ENCODE measurements around the gene JOSD2. TPM values are rescaled to one million over a fixed set of nuclear protein-coding genes. Genes with fewer than 3 reads are reported as not detected.
A peak's percentile ranks its signal among the peaks of the same experiment; 100 is the strongest.

Gene JOSD2
- total RNA-seq, 2 donors from 2014 or later, result 12.1 to 13.7 TPM

- H3K4me3 Mint-ChIP-seq, result no peak overlapping the region
- WGBS, 2 experiments (ENCODE audit: insufficient coverage in 1 of 2, insufficient read length in 1 of 2), result 93 to 95% methylated on average over 67 to 84 of the region's 87 CpGs
Measured at GRCh38 chr19:50518091-50519005, 7.4 kb upstream of the JOSD2 start.

GRCh38 chr19:50517704-50518075, 6.7 kb upstream of the JOSD2 start:
- 89 to 95% methylated on average over 24 to 37 of the region's 37 CpGs for WGBS, 2 experiments (ENCODE audit: insufficient coverage in 1 of 2, insufficient read length in 1 of 2)

More at GRCh38 chr19:50518091-50519005, 7.4 kb upstream of the JOSD2 start:
- Mint-ChIP-seq H3K27ac (no peak overlapping the region), H3K9me3 (peaks cover 5% of the 10 kb centered on the region), H3K4me1 (no peaks in the 10 kb centered on the region), H3K36me3 (ENCODE audit: low read depth) (no peaks in the 10 kb centered on the region), H3K27me3 (ENCODE audit: insufficient read depth) (peaks cover 38% of the 10 kb centered on the region)
- peak; percentile 81 for DNase-seq
- Histone ChIP-seq H3K36me3 (ENCODE audit: control insufficient read depth, insufficient read depth, low read length) (no peaks in the 10 kb centered on the region), H3K27ac (ENCODE audit: low read depth, low read length) (no peak overlapping the region), H3K9me3 (ENCODE audit: control insufficient read depth, low read length) (no peaks in the 10 kb centered on the region), H3K4me3 (ENCODE audit: low read length) (no peak overlapping the region), H3K9ac (ENCODE audit: extremely low read depth, low read length, poor library complexity, severe bottlenecking) (no peak overlapping the region), H3K27me3 (ENCODE audit: control insufficient read depth, insufficient read depth, low read length, poor library complexity, severe bottlenecking) (no peaks in the 10 kb centered on the region), H3K4me1 (ENCODE audit: control insufficient read depth, insufficient read depth, low read length) (no peaks in the 10 kb centered on the region)
- peak; percentile 66 for TF ChIP-seq CTCF (conservative IDR thresholded peaks at IDR 0.05)

More at GRCh38 chr19:50517704-50518075, 6.7 kb upstream of the JOSD2 start:
- Histone ChIP-seq H3K9me3 (ENCODE audit: control insufficient read depth, low read length) (no peaks in the 10 kb centered on the region), H3K36me3 (ENCODE audit: control insufficient read depth, insufficient read depth, low read length) (no peaks in the 10 kb centered on the region), H3K9ac (ENCODE audit: extremely low read depth, low read length, poor library complexity, severe bottlenecking) (no peak overlapping the region), H3K27me3 (ENCODE audit: control insufficient read depth, insufficient read depth, low read length, poor library complexity, severe bottlenecking) (no peaks in the 10 kb centered on the region), H3K4me1 (ENCODE audit: control insufficient read depth, insufficient read depth, low read length) (no peaks in the 10 kb centered on the region), H3K4me3 (ENCODE audit: low read length) (no peak overlapping the region), H3K27ac (ENCODE audit: low read depth, low read length) (no peak overlapping the region)
- DNase-seq, result peak; percentile 33
- Mint-ChIP-seq H3K9me3 (peaks cover 5% of the 10 kb centered on the region), H3K27ac (no peak overlapping the region), H3K27me3 (ENCODE audit: insufficient read depth) (peaks cover 44% of the 10 kb centered on the region), H3K4me1 (no peaks in the 10 kb centered on the region), H3K4me3 (no peak overlapping the region), H3K36me3 (ENCODE audit: low read depth) (no peaks in the 10 kb centered on the region)
- no peak for TF ChIP-seq CTCF (conservative IDR thresholded peaks at IDR 0.05)
